ENCODE results near the gene IKZF4. TPM values are rescaled to one million over a fixed set of nuclear protein-coding genes. Genes with fewer than 3 reads are reported as not detected.
A peak's percentile ranks its signal among the peaks of the same experiment; 100 is the strongest.

Gene IKZF4
- total RNA-seq, 1 donor from 2014 or later = 22.5 TPM

- no peak for TF ChIP-seq CTCF (IDR thresholded peaks at IDR 0.05; ENCODE audit: unreplicated experiment)
- H3K27me3 Mint-ChIP-seq (ENCODE audit: low read depth) = no peaks in the 10 kb centered on the region
- H3K4me1 Mint-ChIP-seq = peaks cover 26% of the 10 kb centered on the region
- H3K4me3 Mint-ChIP-seq = no peak overlapping the region
- DNase-seq (ENCODE audit: low spot score in 2 of 2, unreplicated experiment in 2 of 2) = no peak
- H3K36me3 Mint-ChIP-seq = peaks cover 30% of the 10 kb centered on the region
- no peaks in the 10 kb centered on the region for H3K9me3 Mint-ChIP-seq
- peak overlapping the region; percentile 94 for H3K27ac Mint-ChIP-seq
Measured at GRCh38 chr12:56029166-56029519, 8.3 kb downstream of the IKZF4 start.

- Mint-ChIP-seq H3K27ac (peak overlapping the region; percentile 94), H3K27me3 (ENCODE audit: low read depth) (no peaks in the 10 kb centered on the region), H3K36me3 (peaks cover 30% of the 10 kb centered on the region), H3K9me3 (no peaks in the 10 kb centered on the region), H3K4me1 (peaks cover 26% of the 10 kb centered on the region), H3K4me3 (no peak overlapping the region)
- TF ChIP-seq CTCF (IDR thresholded peaks at IDR 0.05; ENCODE audit: unreplicated experiment) = peak; percentile 72
- peak in 1 of 2 experiments; percentile 52 for DNase-seq (ENCODE audit: low spot score in 2 of 2, unreplicated experiment in 2 of 2)
Measured at GRCh38 chr12:56029666-56030293, 8.9 kb downstream of the IKZF4 start.

- Mint-ChIP-seq H3K9me3 (no peaks in the 10 kb centered on the region), H3K36me3 (peaks cover 40% of the 10 kb centered on the region), H3K4me1 (peaks cover 16% of the 10 kb centered on the region), H3K27ac (peak overlapping the region; percentile 29), H3K27me3 (ENCODE audit: low read depth) (no peaks in the 10 kb centered on the region), H3K4me3 (no peak overlapping the region)
- TF ChIP-seq CTCF (IDR thresholded peaks at IDR 0.05; ENCODE audit: unreplicated experiment) = no peak
- no peak for DNase-seq (ENCODE audit: low spot score in 2 of 2, unreplicated experiment in 2 of 2)
Measured at GRCh38 chr12:56031987-56032386, 11.1 kb downstream of the IKZF4 start.

GRCh38 chr12:56034586-56035332 is 13.9 kb downstream of the IKZF4 start:
- DNase-seq (ENCODE audit: low spot score in 2 of 2, unreplicated experiment in 2 of 2) = no peak
- TF ChIP-seq CTCF (IDR thresholded peaks at IDR 0.05; ENCODE audit: unreplicated experiment) = no peak
- Mint-ChIP-seq H3K27me3 (ENCODE audit: low read depth) (no peaks in the 10 kb centered on the region), H3K4me1 (peaks cover 2% of the 10 kb centered on the region), H3K9me3 (no peaks in the 10 kb centered on the region), H3K27ac (no peak overlapping the region), H3K4me3 (no peak overlapping the region), H3K36me3 (peaks cover 43% of the 10 kb centered on the region)

GRCh38 chr12:56037161-56037560 is 16.3 kb downstream of the IKZF4 start:
- H3K36me3 Mint-ChIP-seq = peaks cover 32% of the 10 kb centered on the region
- no peaks in the 10 kb centered on the region for H3K9me3 Mint-ChIP-seq
- peaks cover 9% of the 10 kb centered on the region for H3K4me1 Mint-ChIP-seq
- no peak for DNase-seq (ENCODE audit: low spot score in 2 of 2, unreplicated experiment in 2 of 2)
- H3K27me3 Mint-ChIP-seq (ENCODE audit: low read depth) = no peaks in the 10 kb centered on the region
- H3K4me3 Mint-ChIP-seq = no peak overlapping the region
- no peak overlapping the region for H3K27ac Mint-ChIP-seq
- no peak for TF ChIP-seq CTCF (IDR thresholded peaks at IDR 0.05; ENCODE audit: unreplicated experiment)
